MM.1S (cell line): Measurements from ENCODE around the gene ZNF335.

Source experiments
- DNase-seq: peaks from one replicate; pipeline ENCODE4 v3.0.0-alpha.2; 2015
- H2AFZ ChIP-seq: fragments of 300-600 bp; sonication (generic); 2 replicates; pipeline ENCODE4 v1.6.0; 2016; ENCODE audit warnings: antibody characterized with exemption, low read length
- H3F3A ChIP-seq: fragments of 300-600 bp; sonication (generic); 2 replicates; pipeline ENCODE4 v1.6.1; 2016; ENCODE audit warnings: mild to moderate bottlenecking, antibody characterized with exemption, low read length, moderate library complexity, mixed read lengths; ENCODE audit not compliant: insufficient read depth
- H3K27ac ChIP-seq: fragments of 300-600 bp; sonication (generic); 2 replicates; pipeline ENCODE4 v1.5.1; 2016; ENCODE audit warnings: mild to moderate bottlenecking, low read length
- H3K27me3 ChIP-seq: fragments of 300-600 bp; sonication (generic); replicated peaks from 2 replicates; pipeline ENCODE4 v1.6.0; 2016; ENCODE audit warnings: low read length; ENCODE audit not compliant: insufficient read depth
- H3K36me3 ChIP-seq: fragments of 300-600 bp; sonication (generic); replicated peaks from 2 replicates; pipeline ENCODE4 v1.6.1; 2016; ENCODE audit warnings: mild to moderate bottlenecking, low read length, mixed read lengths; ENCODE audit not compliant: insufficient read depth
- H3K4me1 ChIP-seq: fragments of 300-600 bp; sonication (generic); 2 replicates; pipeline ENCODE4 v1.6.1; 2016; ENCODE audit warnings: low read length, mixed read lengths
- H3K4me2 ChIP-seq: fragments of 300-600 bp; sonication (generic); 2 replicates; pipeline ENCODE4 v1.6.0; 2016; ENCODE audit warnings: low read depth, low read length
- H3K4me3 ChIP-seq: fragments of 300-600 bp; sonication (generic); 2 replicates; pipeline ENCODE4 v1.5.1; 2016; ENCODE audit warnings: low read length, mixed read lengths
- H3K79me2 ChIP-seq: fragments of 300-600 bp; sonication (generic); 2 replicates; pipeline ENCODE4 v1.6.1; 2016; ENCODE audit warnings: mixed run types, low read length, mixed read lengths
- H3K9ac ChIP-seq: fragments of 300-600 bp; sonication (generic); 2 replicates; pipeline ENCODE4 v1.6.1; 2016; ENCODE audit warnings: low read length, mixed read lengths
- H3K9me2 ChIP-seq: fragments of 300-600 bp; sonication (generic); replicated peaks from 2 replicates; pipeline ENCODE4 v1.6.1; 2016; ENCODE audit warnings: mild to moderate bottlenecking, low read length, mixed read lengths; ENCODE audit not compliant: insufficient read depth
- H3K9me3 ChIP-seq: fragments of 300-600 bp; sonication (generic); replicated peaks from 2 replicates; pipeline ENCODE4 v1.6.1; 2016; ENCODE audit warnings: mild to moderate bottlenecking, low read length, mixed read lengths; ENCODE audit not compliant: insufficient read depth
- H4K20me1 ChIP-seq: fragments of 300-600 bp; sonication (generic); 2 replicates; pipeline ENCODE4 v1.6.1; 2016; ENCODE audit warnings: mild to moderate bottlenecking, low read length, moderate library complexity, mixed read lengths; ENCODE audit not compliant: insufficient read depth
- CTCF ChIP-seq: fragments of 300-600 bp; sonication (generic); IDR thresholded peaks from 2 replicates; pipeline ENCODE4 v1.5.1; 2016; ENCODE audit warnings: antibody characterized with exemption, low read length, mixed read lengths
- EZH2 ChIP-seq: fragments of 300-600 bp; sonication (generic); optimal IDR thresholded peaks from 2 replicates; pipeline ENCODE3; 2017; ENCODE audit warnings: low read depth, mild to moderate bottlenecking, antibody characterized with exemption, low read length, mixed read lengths
- EZH2phosphoT487 ChIP-seq: fragments of 300-600 bp; sonication (generic); IDR thresholded peaks from 2 replicates; pipeline ENCODE4 v1.6.1; 2018; ENCODE audit warnings: antibody characterized with exemption, low read length

Gene ZNF335

GRCh38 chr20:45945678-45946148, 26.3 kb downstream of the ZNF335 start:
- Histone ChIP-seq H3K9me2 (no peaks in the 10 kb centered on the region), H3K79me2 (no peaks in the 10 kb centered on the region), H3K4me1 (no peaks in the 10 kb centered on the region), H3K4me3 (no peak overlapping the region), H3K27ac (no peak overlapping the region), H2AFZ (no peak overlapping the region), H3K4me2 (no peak overlapping the region), H3K36me3 (no peaks in the 10 kb centered on the region; the same call in 1 of the 2 replicates), H3F3A (no peaks in the 10 kb centered on the region), H4K20me1 (no peaks in the 10 kb centered on the region), H3K9me3 (no peaks in the 10 kb centered on the region), H3K9ac (no peak overlapping the region), H3K27me3 (no peaks in the 10 kb centered on the region)
- no peak for DNase-seq
- no peak for TF ChIP-seq CTCF
- no peak for TF ChIP-seq EZH2phosphoT487
- TF ChIP-seq EZH2: no peak

- no peak for DNase-seq
- H3K9ac ChIP-seq: no peak overlapping the region
- H3K9me2 ChIP-seq: no peaks in the 10 kb centered on the region
- no peaks in the 10 kb centered on the region for H3K27me3 ChIP-seq
- H3K4me3 ChIP-seq: no peak overlapping the region
- no peak overlapping the region for H3K4me2 ChIP-seq
- H4K20me1 ChIP-seq: no peaks in the 10 kb centered on the region
- TF ChIP-seq CTCF (no peak), EZH2phosphoT487 (no peak), EZH2 (no peak)
- H2AFZ ChIP-seq: no peak overlapping the region
- no peaks in the 10 kb centered on the region for H3F3A ChIP-seq
- no peaks in the 10 kb centered on the region for H3K9me3 ChIP-seq
- H3K79me2 ChIP-seq: no peaks in the 10 kb centered on the region
- no peaks in the 10 kb centered on the region; the same call in 1 of the 2 replicates for H3K36me3 ChIP-seq
- no peak overlapping the region for H3K27ac ChIP-seq
- no peaks in the 10 kb centered on the region for H3K4me1 ChIP-seq
These were observed 26.9 kb downstream of the ZNF335 start for GRCh38 chr20:45944965-45945677.

- H3K4me1 ChIP-seq: no peaks in the 10 kb centered on the region
- H3K9me3 ChIP-seq: no peaks in the 10 kb centered on the region
- no peaks in the 10 kb centered on the region for H3K79me2 ChIP-seq
- no peaks in the 10 kb centered on the region for H3F3A ChIP-seq
- no peaks in the 10 kb centered on the region for H3K9me2 ChIP-seq
- H4K20me1 ChIP-seq: no peaks in the 10 kb centered on the region
- no peak overlapping the region for H3K27ac ChIP-seq
- DNase-seq: no peak
- H3K4me3 ChIP-seq: no peak overlapping the region
- H2AFZ ChIP-seq: no peak overlapping the region
- H3K4me2 ChIP-seq: no peak overlapping the region
- H3K36me3 ChIP-seq: no peaks in the 10 kb centered on the region; the same call in 1 of the 2 replicates
- TF ChIP-seq EZH2 (no peak), EZH2phosphoT487 (no peak), CTCF (no peak)
- H3K27me3 ChIP-seq: no peaks in the 10 kb centered on the region
- no peak overlapping the region for H3K9ac ChIP-seq
These were observed 27.6 kb downstream of the ZNF335 start for GRCh38 chr20:45944151-45944964.
